Measurements from ENCODE around the gene ADAD2.
A peak's percentile ranks its signal among the peaks of the same experiment; 100 is the strongest.

ADAD2 gene

DNA sequence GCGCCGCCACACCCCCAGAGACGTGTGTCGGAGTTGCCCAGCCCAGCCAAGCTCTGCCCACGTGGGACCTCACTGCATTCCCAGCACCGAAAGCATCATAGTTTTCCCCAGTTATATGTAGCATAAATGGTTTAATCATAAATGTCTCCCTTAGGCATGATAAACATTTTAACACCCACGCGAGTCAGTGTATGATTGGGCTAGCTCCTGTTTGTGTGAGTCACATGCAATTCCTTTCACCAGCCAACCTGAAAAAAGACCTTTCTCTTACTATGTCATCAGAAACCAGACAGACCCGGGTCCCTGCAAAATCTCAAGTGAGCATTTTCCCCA lies 13.2 kb upstream of the ADAD2 start:
- DNase-seq: no peak

DNA sequence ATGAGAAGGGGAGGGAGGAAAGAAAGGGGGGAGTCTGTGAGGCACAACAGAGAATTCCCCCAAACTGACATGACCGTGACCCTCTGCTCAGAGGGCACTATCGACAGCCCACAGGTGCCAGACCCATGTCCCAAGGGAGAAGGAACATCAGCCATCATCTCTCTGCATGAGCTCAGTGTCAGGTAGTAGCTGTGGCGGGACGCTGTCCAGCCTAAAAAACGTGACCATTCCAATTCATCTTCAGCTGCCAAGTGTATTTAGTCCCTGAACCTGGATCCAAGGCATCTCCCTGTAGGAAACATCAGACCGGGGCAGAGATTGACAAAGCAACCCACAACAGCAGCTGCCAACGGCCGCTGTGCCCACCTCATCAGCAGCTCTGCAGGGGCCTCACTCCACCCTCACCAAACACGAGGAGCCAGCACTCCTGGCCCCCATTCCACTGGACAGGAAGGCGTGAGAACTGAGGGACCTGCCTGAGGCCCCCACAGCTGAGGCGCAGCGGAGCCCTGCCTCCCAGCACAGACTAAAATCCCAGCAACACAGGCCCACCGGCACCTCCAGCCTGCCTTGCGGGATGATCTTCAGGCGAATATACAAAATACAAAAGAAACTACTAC lies 12.7 kb upstream of the ADAD2 start:
- no peak for DNase-seq

- no peak for DNase-seq
These were observed 11.9 kb upstream of the ADAD2 start for GRCh38 chr16:84178892-84179611.

- no peak for DNase-seq
These were observed 11.2 kb upstream of the ADAD2 start for GRCh38 chr16:84179612-84180320.

DNA sequence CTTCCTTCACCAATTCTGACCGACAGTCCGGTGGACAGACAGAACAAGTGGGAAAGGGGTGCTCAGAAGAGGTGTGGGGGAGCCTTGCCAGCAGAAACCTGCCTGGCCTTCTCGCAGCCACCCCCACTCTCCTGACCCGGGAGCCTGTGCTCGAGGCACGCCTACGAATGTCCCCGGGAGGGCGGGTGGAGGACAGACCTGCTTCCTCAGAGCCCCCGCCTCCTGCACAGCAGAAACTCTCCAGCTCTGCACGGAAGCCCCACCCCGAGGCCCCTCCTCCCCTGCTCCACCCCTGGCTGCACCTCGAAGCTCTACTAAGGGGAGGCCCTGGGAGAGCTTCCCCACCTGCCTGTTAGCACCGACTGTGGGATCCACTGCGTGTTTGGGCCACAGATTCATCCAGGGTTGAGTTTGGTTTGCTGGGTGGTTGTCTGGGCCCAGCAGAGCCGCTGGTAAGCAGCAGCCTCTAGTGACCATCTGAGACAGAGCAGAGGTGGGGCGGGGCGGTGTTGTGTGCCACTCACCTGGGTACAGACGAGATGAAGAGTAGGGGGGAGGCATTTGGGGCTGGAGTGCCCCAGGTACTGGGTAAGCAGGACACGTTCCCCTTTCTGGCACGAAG lies 10.3 kb upstream of the ADAD2 start:
- DNase-seq: no peak

DNA sequence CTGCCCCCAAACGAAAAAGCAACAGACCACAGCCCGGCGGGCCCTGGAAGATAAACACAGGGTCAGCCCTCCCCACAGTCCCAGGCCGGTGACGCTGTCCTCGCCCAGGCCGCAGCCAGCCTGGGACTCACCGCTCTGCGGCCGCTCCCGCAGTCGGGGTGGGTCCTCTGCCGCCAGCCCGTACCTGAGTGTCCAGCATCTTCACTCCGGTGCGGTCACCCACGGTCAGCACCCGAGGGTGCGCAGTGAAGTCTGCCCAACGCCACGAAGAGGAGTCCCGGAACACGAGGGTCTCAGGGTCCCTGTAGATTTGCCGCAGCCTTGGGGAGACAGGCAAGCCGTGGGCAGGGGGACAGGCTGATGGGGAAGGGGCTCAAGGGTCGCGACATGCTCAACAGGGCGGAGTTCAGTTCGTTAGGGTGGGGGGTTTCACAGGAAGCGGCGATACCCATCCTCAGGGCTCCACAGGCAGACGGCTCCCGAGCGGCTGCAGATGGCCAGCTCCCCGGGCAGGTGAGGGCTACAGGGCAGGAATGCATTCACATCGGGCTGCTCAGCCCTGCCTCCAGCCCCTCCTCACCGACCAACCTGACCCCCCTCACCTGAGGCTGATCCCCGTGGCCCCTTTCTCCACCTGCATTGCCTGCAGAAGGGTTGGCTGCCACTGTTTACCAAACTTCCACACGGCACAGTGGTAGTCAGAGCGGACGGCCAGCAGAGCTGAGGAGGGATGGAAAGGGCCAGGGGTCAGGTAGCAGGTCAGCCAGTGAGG lies 9.6 kb upstream of the ADAD2 start:
- no peak for DNase-seq

- DNase-seq: no peak
These were observed 8.9 kb upstream of the ADAD2 start for GRCh38 chr16:84182104-84182503.

GRCh38 chr16:84182680-84183571 lies 8.0 kb upstream of the ADAD2 start:
- no peak for DNase-seq

DNA sequence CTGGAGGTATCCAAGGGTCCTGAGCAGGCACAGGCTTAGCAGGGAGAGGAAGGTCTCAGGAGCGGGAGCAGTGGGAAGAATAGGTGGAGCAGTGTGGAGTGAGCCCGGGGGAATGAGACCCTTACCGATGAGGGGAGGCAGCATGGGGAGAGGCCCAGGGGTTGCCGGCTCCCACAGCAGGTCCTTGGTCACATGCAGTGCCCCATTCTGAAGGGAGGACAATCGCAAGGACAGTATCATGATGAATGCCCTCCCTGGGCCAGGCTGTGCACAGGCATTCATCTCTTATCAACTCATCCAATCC lies 7.4 kb upstream of the ADAD2 start:
- DNase-seq: no peak

- DNase-seq: no peak
These were observed 6.9 kb upstream of the ADAD2 start for GRCh38 chr16:84183911-84184591.

DNA sequence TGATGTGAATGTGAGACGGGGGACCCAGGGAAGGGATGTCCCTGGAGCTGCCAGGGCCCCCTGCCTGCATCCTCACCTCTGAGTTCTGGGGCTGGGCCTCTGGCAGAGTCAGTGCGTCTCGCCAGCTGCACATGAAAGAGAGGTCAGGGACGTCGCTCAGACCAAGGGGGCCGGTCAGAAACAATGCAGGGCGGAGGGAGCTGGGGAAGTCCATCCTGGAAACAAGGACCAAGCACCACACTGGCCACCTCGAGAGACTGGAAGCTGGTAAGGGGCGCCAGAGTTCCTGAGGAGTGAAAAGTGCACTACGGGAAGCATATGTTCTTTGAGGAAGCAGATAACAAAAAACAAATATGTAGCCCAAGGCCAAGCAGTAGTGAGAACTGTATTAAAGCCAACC lies 6.2 kb upstream of the ADAD2 start:
- DNase-seq: no peak

GRCh38 chr16:84186685-84187437 lies 4.1 kb upstream of the ADAD2 start, which contains the start of gene TAF1C:
Gene TAF1C, minus strand, starts transcription at chr16:84187057. Its CDS starts 2,069 bp downstream, at chr16:84184988.
- peak; percentile 93 for DNase-seq

DNA sequence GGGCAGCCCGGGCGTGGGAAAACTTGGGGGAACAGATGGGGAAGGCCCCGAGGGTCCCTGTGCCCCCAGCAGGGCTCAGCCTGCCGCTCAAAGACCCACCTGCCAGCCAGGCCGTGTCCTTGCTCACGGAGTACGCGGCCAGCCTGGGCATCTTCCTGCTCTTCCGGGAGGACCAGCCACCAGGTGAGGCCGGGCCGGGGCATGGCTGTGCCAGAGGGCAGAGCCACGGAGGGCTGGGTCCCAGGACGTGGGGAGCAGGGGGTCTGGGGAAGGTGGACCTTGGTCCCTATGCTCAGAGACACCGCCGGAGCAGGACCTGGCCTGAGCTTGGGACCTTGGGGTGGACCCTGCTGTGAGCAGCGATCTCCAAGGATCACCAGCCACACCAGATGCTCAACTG lies 509 bp downstream of the ADAD2 start:
- DNase-seq: no peak

GRCh38 chr16:84193480-84193879 lies 2.5 kb downstream of the ADAD2 start:
- DNase-seq: no peak

DNA sequence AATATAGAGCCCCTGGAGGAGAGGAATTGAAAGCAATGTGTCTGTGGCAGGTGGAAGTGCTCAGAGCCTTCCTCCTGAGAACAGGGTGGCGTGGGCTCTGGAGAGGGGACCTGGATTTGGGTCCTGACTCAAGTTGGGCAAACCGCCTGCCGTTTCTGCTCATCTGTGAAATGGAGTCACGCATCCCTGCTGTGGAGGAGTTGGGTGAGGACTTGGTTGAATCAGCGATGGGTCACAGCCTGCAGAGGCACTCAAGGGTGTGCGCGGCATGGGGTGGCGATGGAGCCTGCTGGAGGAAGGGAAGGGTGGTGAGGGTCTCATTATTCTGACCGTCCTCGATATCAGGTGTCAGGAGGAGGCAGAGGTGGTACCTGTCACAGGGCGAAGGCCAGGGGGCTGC lies 3.1 kb downstream of the ADAD2 start:
- no peak for DNase-seq

DNA sequence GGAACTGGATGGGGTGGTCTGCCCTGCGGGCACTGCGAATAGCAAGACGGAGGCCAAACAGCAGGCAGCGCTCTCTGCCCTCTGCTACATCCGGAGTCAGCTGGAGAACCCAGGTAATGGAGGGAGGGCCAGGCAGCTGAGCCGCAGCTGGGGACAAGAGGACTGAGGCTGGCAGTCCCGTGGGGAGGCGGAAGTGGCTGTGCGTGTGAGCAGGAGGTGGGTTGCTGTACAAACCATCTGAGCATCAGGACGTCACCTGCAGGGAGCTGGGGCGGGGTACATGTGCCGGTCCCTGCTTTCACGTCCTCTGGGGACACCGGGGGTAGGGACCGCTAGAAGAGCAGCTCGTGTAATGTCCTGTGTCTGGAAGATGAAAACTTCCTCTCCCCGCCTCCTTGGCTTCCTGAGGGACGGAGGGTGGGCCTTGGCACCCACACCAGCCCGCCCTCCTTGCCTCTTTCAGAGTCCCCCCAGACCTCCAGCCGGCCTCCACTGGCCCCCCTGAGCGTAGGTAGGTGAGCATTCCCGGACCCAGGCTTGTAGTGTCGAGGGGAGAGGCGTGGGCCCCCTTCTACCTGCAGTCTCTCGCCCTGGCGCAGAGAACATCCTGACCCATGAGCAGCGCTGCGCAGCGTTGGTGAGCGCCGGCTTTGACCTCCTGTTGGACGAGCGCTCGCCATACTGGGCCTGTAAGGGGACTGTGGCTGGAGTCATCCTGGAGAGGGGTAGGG lies 3.7 kb downstream of the ADAD2 start:
- DNase-seq: peak; percentile 85

DNA sequence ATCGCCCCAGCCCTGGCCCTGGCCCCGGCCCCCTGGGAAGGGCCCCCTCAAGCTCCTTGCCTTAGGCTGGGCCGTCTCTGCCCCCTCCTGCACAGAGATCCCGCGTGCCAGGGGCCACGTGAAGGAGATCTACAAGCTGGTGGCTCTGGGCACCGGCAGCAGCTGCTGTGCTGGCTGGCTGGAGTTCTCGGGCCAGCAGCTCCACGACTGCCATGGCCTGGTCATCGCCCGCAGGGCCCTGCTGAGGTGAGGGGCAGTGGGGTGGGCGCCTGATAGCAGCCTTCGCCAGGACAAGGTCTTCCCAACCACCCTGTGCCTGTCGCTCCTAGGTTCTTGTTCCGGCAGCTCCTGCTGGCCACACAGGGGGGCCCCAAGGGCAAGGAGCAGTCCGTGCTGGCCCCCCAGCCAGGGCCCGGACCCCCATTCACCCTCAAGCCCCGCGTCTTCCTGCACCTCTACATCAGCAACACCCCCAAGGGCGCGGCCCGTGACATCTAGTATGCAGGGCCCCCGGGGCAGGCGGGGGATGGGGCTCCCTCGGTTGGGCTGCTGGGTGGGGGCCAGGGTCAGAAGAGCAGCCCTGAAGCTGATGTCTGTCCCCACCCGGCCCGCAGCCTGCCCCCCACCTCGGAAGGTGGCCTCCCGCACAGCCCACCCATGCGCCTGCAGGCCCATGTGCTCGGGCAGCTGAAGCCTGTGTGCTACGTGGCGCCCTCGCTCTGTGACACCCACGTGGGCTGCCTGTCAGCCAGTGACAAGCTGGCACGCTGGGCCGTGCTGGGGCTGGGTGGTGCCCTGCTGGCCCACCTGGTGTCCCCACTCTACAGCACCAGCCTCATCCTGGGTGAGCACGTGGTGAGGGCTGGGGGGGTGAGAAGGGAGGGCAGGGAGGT lies 4.5 kb downstream of the ADAD2 start:
- DNase-seq: no peak

GRCh38 chr16:84196101-84196500 lies 5.1 kb downstream of the ADAD2 start:
- no peak for DNase-seq
